Hindlimb muscle (tissue), 1 donor: ENCODE measurements around the gene CD7. TPM values are rescaled to one million over a fixed set of nuclear protein-coding genes. Genes with fewer than 3 reads are reported as not detected.

Experiments
- DNase-seq: peaks from one replicate; pipeline ENCODE4 v3.0.0-alpha.2; 2013
- polyA plus RNA-seq: library from polyadenylated mRNA; unstranded; fragments of 120-200 nt; gene quantifications from one replicate; pipeline ENCODE4 v1.2.1, GENCODE V29; 2013; ENCODE audit not compliant: insufficient read length

Gene CD7
- polyA plus RNA-seq, 1 donor = 0.45 TPM

- DNase-seq = no peak
Observed at GRCh38 chr17:82314012-82314726, 3.2 kb downstream of the CD7 start.

GRCh38 chr17:82313195-82314011, 4.0 kb downstream of the CD7 start:
- no peak for DNase-seq

GRCh38 chr17:82311971-82312370, 5.4 kb downstream of the CD7 start:
- DNase-seq = no peak

- DNase-seq = no peak
Observed at GRCh38 chr17:82310877-82311276, 6.5 kb downstream of the CD7 start.

- DNase-seq = no peak
Observed at GRCh38 chr17:82309656-82310570, 7.5 kb downstream of the CD7 start.

GRCh38 chr17:82305727-82306300, 11.6 kb downstream of the CD7 start:
- no peak for DNase-seq

- no peak for DNase-seq
Observed at GRCh38 chr17:82304826-82305726, 12.3 kb downstream of the CD7 start.

- DNase-seq = no peak
Observed at GRCh38 chr17:82303944-82304808, 13.2 kb downstream of the CD7 start.

- no peak for DNase-seq
Observed at GRCh38 chr17:82302991-82303943, 14.1 kb downstream of the CD7 start.

- no peak for DNase-seq
Observed at GRCh38 chr17:82302568-82302963, 14.8 kb downstream of the CD7 start.

- DNase-seq = no peak
Observed at GRCh38 chr17:82301916-82302567, 15.4 kb downstream of the CD7 start.

- DNase-seq = no peak
Observed at GRCh38 chr17:82301300-82301915, 16.0 kb downstream of the CD7 start.

GRCh38 chr17:82300707-82301270, 16.6 kb downstream of the CD7 start:
- peak; percentile 41 for DNase-seq

GRCh38 chr17:82300228-82300627, 17.2 kb downstream of the CD7 start:
- no peak for DNase-seq

GRCh38 chr17:82299452-82299851, 18.0 kb downstream of the CD7 start:
- DNase-seq = no peak

GRCh38 chr17:82298538-82299421, 18.6 kb downstream of the CD7 start:
- DNase-seq = no peak
